RWPE2 (cell line): ENCODE data around the gene OR10J5.
A peak's percentile ranks its signal among the peaks of the same experiment; 100 is the strongest.

Experiments
- ATAC-seq: fragments of 200-7000 bp; cut with Tn5 transposase; 3 replicates; pipeline ENCODE4 v1.9.1; 2021; ENCODE audit warnings: low read depth
- DNase-seq: peaks from one replicate; pipeline ENCODE4 v3.0.0-alpha.2; 2020; ENCODE audit warnings: low spot score
- H3K27ac ChIP-seq: fragments of 450-650 bp; 2 replicates; pipeline ENCODE4 v1.5.1; 2017; ENCODE audit warnings: mild to moderate bottlenecking; ENCODE audit not compliant: poor library complexity, severe bottlenecking
- H3K27me3 ChIP-seq: fragments of 250-450 bp; sonication (Bioruptor Pico); 2 replicates; pipeline ENCODE4 v1.5.1; 2021; ENCODE audit warnings: mild to moderate bottlenecking, moderate library complexity; ENCODE audit not compliant: insufficient read depth, poor library complexity, severe bottlenecking
- H3K36me3 ChIP-seq: fragments of 250-450 bp; sonication (Bioruptor Pico); 2 replicates; pipeline ENCODE4 v1.5.1; 2020; ENCODE audit warnings: low read depth, mild to moderate bottlenecking, moderate library complexity
- H3K4me1 ChIP-seq: fragments of 250-450 bp; sonication (Bioruptor Pico); 2 replicates; pipeline ENCODE4 v1.5.1; 2021; ENCODE audit warnings: mild to moderate bottlenecking, moderate library complexity; ENCODE audit not compliant: insufficient read depth, poor library complexity, severe bottlenecking
- H3K4me3 ChIP-seq: fragments of 250-450 bp; sonication (Bioruptor Pico); 2 replicates; pipeline ENCODE4 v1.5.1; 2021; ENCODE audit warnings: mild to moderate bottlenecking, moderate library complexity; ENCODE audit not compliant: severe bottlenecking
- H3K9me3 ChIP-seq: fragments of 250-450 bp; sonication (Bioruptor Pico); 2 replicates; pipeline ENCODE4 v1.5.1; 2021; ENCODE audit warnings: mild to moderate bottlenecking, moderate library complexity; ENCODE audit not compliant: severe bottlenecking
- TF ChIP-seq, protein P1 (sequence below): fragments of 450-650 bp; IDR thresholded peaks from one replicate; pipeline ENCODE4 v1.5.1; 2017; ENCODE audit warnings: mild to moderate bottlenecking, moderate library complexity; ENCODE audit not compliant: poor library complexity, severe bottlenecking

OR10J5 gene

DNA sequence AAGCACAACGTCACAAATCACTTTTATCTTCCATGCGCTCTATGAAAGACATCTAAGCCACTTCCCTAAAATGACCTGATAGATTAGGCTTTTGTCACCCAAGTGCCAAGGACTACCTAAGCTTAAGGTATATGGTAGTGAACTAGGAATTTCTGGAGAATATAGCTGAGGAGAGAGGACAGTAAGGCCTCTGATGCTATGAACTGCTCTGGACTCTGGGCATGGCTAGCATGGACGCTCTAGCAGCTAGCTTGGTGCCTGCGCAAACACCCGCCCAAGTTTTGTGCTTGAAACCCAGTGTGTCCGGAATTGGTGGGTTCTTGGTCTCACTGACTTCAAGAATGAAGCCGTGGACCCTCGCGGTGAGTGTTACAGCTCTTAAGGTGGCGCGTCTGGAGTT is 42.5 kb downstream of the OR10J5 start:
- Histone ChIP-seq H3K4me3 (no peak overlapping the region), H3K4me1 (peaks cover 16% of the 10 kb centered on the region), H3K36me3 (no peaks in the 10 kb centered on the region), H3K27me3 (no peaks in the 10 kb centered on the region), H3K9me3 (peaks cover 4% of the 10 kb centered on the region), H3K27ac (peak overlapping the region; percentile 87)
- DNase-seq: no peak
- ATAC-seq: no peak
- TF ChIP-seq, protein P1, sequence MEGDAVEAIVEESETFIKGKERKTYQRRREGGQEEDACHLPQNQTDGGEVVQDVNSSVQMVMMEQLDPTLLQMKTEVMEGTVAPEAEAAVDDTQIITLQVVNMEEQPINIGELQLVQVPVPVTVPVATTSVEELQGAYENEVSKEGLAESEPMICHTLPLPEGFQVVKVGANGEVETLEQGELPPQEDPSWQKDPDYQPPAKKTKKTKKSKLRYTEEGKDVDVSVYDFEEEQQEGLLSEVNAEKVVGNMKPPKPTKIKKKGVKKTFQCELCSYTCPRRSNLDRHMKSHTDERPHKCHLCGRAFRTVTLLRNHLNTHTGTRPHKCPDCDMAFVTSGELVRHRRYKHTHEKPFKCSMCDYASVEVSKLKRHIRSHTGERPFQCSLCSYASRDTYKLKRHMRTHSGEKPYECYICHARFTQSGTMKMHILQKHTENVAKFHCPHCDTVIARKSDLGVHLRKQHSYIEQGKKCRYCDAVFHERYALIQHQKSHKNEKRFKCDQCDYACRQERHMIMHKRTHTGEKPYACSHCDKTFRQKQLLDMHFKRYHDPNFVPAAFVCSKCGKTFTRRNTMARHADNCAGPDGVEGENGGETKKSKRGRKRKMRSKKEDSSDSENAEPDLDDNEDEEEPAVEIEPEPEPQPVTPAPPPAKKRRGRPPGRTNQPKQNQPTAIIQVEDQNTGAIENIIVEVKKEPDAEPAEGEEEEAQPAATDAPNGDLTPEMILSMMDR: no peak

DNA sequence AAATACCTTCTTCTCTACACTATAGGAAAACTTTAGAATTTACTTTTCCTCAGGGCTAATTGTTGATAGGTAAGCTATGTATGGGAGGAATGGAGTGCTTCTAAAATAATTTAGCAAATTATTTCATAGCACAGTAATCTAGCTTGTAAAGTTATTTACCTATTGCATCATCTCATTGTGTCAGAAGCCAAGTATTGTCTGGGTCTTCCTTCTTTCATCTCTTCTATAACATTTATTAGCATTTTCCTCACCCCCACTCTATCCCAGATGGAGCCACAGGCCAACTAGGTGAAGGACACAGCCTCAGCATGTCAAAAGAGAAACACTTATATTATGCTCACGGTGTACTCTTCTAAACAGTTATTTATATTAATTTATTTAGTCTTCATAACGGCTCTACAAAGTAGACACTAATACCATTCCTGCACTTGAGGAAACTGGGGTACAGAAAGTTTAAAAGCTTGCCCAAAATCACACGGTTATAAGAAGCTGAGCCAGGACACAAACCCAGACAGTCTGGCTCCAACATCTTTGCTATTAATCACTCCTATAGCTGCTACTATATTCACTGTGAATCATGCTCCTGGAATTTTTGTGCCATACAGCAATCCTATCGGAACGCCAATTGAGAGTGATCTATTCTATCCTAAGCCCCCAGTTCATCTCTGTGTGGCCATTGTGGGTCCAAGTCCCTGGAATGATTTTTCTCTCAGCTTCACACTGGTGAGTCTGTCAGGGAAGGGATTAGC is 43.1 kb downstream of the OR10J5 start:
- ATAC-seq: peak; percentile 99
- TF ChIP-seq, protein P1: no peak
- Histone ChIP-seq H3K9me3 (peaks cover 4% of the 10 kb centered on the region), H3K36me3 (no peaks in the 10 kb centered on the region), H3K4me3 (no peak overlapping the region), H3K27me3 (no peaks in the 10 kb centered on the region), H3K4me1 (peaks cover 16% of the 10 kb centered on the region), H3K27ac (peak overlapping the region; percentile 87)
- no peak for DNase-seq
